ENCODE results near the gene DCBLD2.

The DCBLD2 gene

DNA sequence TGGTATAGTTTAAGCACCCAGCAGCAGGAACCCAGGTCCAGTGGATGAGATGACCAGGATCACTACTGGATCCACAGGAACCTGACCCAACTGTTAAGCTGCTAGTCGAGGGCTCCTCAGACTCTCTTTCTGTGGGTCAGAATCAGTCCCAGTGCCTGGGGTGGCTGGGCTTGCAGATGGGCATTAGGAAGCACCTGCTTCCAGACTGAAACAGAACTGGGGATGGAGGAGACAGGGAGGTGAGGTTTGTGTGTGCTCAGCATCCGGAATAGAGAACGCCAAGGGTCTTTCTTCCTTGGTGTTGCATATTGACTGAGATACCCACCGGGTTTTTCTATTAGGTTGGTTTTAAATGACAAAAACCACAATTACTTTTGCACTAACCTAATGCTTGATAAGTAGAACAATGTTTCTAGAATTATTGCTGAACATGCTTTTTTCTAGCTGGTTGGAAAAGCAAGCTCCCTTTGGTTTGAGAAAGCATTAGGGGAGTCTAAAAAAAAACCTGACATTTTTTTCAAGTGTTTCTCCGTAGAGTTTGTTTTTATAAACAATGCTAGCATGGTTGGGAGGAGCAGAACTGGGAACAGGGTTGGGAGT lies 137.6 kb downstream of the DCBLD2 start:
- DNase-seq (ENCODE audit: low read depth): no peak
- no peak overlapping the region for H3K4me3 ChIP-seq (ENCODE audit: low read depth, low read length)
- TF ChIP-seq, protein P1, sequence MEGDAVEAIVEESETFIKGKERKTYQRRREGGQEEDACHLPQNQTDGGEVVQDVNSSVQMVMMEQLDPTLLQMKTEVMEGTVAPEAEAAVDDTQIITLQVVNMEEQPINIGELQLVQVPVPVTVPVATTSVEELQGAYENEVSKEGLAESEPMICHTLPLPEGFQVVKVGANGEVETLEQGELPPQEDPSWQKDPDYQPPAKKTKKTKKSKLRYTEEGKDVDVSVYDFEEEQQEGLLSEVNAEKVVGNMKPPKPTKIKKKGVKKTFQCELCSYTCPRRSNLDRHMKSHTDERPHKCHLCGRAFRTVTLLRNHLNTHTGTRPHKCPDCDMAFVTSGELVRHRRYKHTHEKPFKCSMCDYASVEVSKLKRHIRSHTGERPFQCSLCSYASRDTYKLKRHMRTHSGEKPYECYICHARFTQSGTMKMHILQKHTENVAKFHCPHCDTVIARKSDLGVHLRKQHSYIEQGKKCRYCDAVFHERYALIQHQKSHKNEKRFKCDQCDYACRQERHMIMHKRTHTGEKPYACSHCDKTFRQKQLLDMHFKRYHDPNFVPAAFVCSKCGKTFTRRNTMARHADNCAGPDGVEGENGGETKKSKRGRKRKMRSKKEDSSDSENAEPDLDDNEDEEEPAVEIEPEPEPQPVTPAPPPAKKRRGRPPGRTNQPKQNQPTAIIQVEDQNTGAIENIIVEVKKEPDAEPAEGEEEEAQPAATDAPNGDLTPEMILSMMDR (IDR thresholded peaks at IDR 0.05; ENCODE audit: control insufficient read depth, extremely low read depth, insufficient read depth): no peak

GRCh38 chr3:98763076-98763475 lies 138.4 kb downstream of the DCBLD2 start, which contains the start of gene ST3GAL6:
TSS of gene ST3GAL6 (plus strand) at chr3:98763340. CDS start at chr3:98768441, 5,101 bp downstream.
- H3K4me3 ChIP-seq (ENCODE audit: low read depth, low read length): no peak within 1 kb of the TSS
- TF ChIP-seq, protein P1 (IDR thresholded peaks at IDR 0.05; ENCODE audit: control insufficient read depth, extremely low read depth, insufficient read depth): no peak
- no peak for DNase-seq (ENCODE audit: low read depth)

GRCh38 chr3:98761643-98762229 lies 139.8 kb downstream of the DCBLD2 start:
- no peak overlapping the region for H3K4me3 ChIP-seq (ENCODE audit: low read depth, low read length)
- no peak for DNase-seq (ENCODE audit: low read depth)
- TF ChIP-seq, protein P1 (IDR thresholded peaks at IDR 0.05; ENCODE audit: control insufficient read depth, extremely low read depth, insufficient read depth): no peak

GRCh38 chr3:98759629-98760028 lies 141.9 kb downstream of the DCBLD2 start:
- no peak overlapping the region for H3K4me3 ChIP-seq (ENCODE audit: low read depth, low read length)
- TF ChIP-seq, protein P1 (IDR thresholded peaks at IDR 0.05; ENCODE audit: control insufficient read depth, extremely low read depth, insufficient read depth): no peak
- DNase-seq (ENCODE audit: low read depth): no peak

DNA sequence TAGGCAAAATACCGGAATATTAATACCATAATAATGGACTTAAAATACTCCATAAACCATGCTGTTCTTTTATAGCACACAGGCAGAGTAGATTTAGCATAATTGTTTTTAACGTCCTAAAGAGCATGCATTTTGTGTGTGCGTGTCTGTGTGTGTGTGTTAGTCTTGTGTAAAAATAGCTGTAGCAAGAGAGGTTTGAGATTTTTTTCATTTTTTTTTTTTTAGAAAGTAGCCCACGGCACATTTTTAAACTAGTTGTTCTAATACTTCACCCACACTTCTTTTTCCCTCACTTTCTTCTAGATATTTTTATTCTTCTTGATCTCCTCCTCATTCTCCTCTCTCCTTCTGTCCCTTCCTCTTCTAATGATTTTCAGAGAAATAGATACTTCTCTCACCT lies 145.9 kb downstream of the DCBLD2 start:
- no peak for DNase-seq (ENCODE audit: low read depth)
- H3K4me3 ChIP-seq (ENCODE audit: low read depth, low read length): no peak overlapping the region
- TF ChIP-seq, protein P1 (IDR thresholded peaks at IDR 0.05; ENCODE audit: control insufficient read depth, extremely low read depth, insufficient read depth): no peak

DNA sequence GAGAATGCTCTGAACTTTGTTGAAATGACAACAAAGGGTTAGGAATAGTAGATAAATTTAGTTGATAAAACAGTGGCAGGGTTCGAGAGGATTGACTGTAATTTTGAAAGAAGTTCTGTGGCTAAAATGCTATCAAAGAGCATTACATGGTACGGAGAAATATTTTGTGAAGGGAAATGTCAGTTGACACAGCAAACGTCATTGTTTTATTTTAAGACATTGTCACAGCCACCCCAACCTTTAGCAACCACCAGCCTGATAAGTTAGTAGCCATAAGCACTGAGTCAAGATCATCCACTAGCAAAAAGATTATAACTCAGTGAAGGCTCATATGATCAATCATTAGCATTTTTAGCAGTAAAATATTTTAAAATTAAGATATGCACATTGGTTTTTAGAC lies 147.0 kb downstream of the DCBLD2 start:
- DNase-seq (ENCODE audit: low read depth): no peak
- TF ChIP-seq, protein P1 (IDR thresholded peaks at IDR 0.05; ENCODE audit: control insufficient read depth, extremely low read depth, insufficient read depth): no peak
- no peak overlapping the region for H3K4me3 ChIP-seq (ENCODE audit: low read depth, low read length)

Data from LNCaP clone FGC (cell line).